ENCODE results near the gene NAV2.

The NAV2 gene

DNA sequence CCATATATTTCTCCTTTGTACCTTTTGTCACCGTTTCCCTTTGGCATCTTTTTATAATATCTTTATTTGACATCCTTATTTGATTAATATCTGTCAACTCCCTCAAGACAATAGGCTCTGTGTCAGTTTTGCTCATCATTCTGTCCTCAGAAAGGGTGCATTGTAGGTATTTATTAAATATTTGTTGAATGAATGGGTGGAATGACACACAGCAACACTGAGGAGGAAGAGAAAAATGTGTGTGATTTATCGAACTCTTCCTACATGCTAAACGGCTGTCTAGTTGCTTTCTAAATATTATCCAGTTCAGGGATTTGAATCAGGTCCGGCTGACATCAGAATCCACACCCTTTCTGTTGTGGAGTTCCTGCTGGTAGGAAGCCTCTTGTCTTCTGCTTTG is 98.2 kb downstream of the NAV2 start:
- Histone ChIP-seq H3K36me3 (ENCODE audit: insufficient read depth, low read length) (no peaks in the 10 kb centered on the region), H3K27ac (ENCODE audit: low read length) (no peak overlapping the region), H3K4me2 (ENCODE audit: insufficient read depth, low read length) (no peak overlapping the region), H3K9me3 (ENCODE audit: insufficient read depth, low read length, severe bottlenecking) (no peaks in the 10 kb centered on the region), H3K4me3 (ENCODE audit: low read depth in 1 of 2, low read length in 2 of 2) (no peak overlapping the region), H4K20me1 (ENCODE audit: insufficient read depth, low read length) (no peaks in the 10 kb centered on the region), H3K9ac (ENCODE audit: low read depth, low read length) (no peak overlapping the region), H3K27me3 (ENCODE audit: insufficient read depth, low read length, poor library complexity) (peaks cover 4% of the 10 kb centered on the region), H3K4me1 (ENCODE audit: insufficient read depth, low read length) (no peaks in the 10 kb centered on the region), H3K79me2 (ENCODE audit: insufficient read depth, low read length) (no peaks in the 10 kb centered on the region), H2AFZ (ENCODE audit: low read depth, low read length) (no peak overlapping the region)
- no peak for TF ChIP-seq EZH2 (IDR thresholded peaks at IDR 0.05; ENCODE audit: borderline replicate concordance, low read depth, low read length, severe bottlenecking)
- TF ChIP-seq CTCF (IDR thresholded peaks at IDR 0.05; ENCODE audit: borderline replicate concordance, extremely low read depth, low read length, poor library complexity, severe bottlenecking), result no peak
- ATAC-seq (ENCODE audit: insufficient read depth, low read depth) (no peak), DNase-seq (no peak)

- Histone ChIP-seq H3K4me1 (ENCODE audit: insufficient read depth, low read length) (no peaks in the 10 kb centered on the region), H3K4me3 (ENCODE audit: low read depth in 1 of 2, low read length in 2 of 2) (no peak overlapping the region), H3K36me3 (ENCODE audit: insufficient read depth, low read length) (no peaks in the 10 kb centered on the region), H4K20me1 (ENCODE audit: insufficient read depth, low read length) (no peaks in the 10 kb centered on the region), H3K27me3 (ENCODE audit: insufficient read depth, low read length, poor library complexity) (peaks cover 4% of the 10 kb centered on the region), H3K4me2 (ENCODE audit: insufficient read depth, low read length) (no peak overlapping the region), H3K27ac (ENCODE audit: low read length) (no peak overlapping the region), H3K79me2 (ENCODE audit: insufficient read depth, low read length) (no peaks in the 10 kb centered on the region), H3K9ac (ENCODE audit: low read depth, low read length) (no peak overlapping the region), H2AFZ (ENCODE audit: low read depth, low read length) (no peak overlapping the region), H3K9me3 (ENCODE audit: insufficient read depth, low read length, severe bottlenecking) (no peaks in the 10 kb centered on the region)
- DNase-seq, result no peak
- ATAC-seq (ENCODE audit: insufficient read depth, low read depth), result no peak
- TF ChIP-seq CTCF (IDR thresholded peaks at IDR 0.05; ENCODE audit: borderline replicate concordance, extremely low read depth, low read length, poor library complexity, severe bottlenecking), result no peak
- no peak for TF ChIP-seq EZH2 (IDR thresholded peaks at IDR 0.05; ENCODE audit: borderline replicate concordance, low read depth, low read length, severe bottlenecking)
These were observed 98.7 kb downstream of the NAV2 start for GRCh38 chr11:19811380-19811779.

GRCh38 chr11:19812096-19812495 is 99.5 kb downstream of the NAV2 start:
- H3K4me2 ChIP-seq (ENCODE audit: insufficient read depth, low read length), result no peak overlapping the region
- H3K27me3 ChIP-seq (ENCODE audit: insufficient read depth, low read length, poor library complexity), result peaks cover 4% of the 10 kb centered on the region
- no peaks in the 10 kb centered on the region for H3K4me1 ChIP-seq (ENCODE audit: insufficient read depth, low read length)
- H2AFZ ChIP-seq (ENCODE audit: low read depth, low read length), result no peak overlapping the region
- H3K9me3 ChIP-seq (ENCODE audit: insufficient read depth, low read length, severe bottlenecking), result no peaks in the 10 kb centered on the region
- no peak overlapping the region for H3K27ac ChIP-seq (ENCODE audit: low read length)
- no peaks in the 10 kb centered on the region for H4K20me1 ChIP-seq (ENCODE audit: insufficient read depth, low read length)
- DNase-seq, result no peak
- no peak for TF ChIP-seq EZH2 (IDR thresholded peaks at IDR 0.05; ENCODE audit: borderline replicate concordance, low read depth, low read length, severe bottlenecking)
- no peak for TF ChIP-seq CTCF (IDR thresholded peaks at IDR 0.05; ENCODE audit: borderline replicate concordance, extremely low read depth, low read length, poor library complexity, severe bottlenecking)
- H3K9ac ChIP-seq (ENCODE audit: low read depth, low read length), result no peak overlapping the region
- ATAC-seq (ENCODE audit: insufficient read depth, low read depth), result no peak
- H3K79me2 ChIP-seq (ENCODE audit: insufficient read depth, low read length), result no peaks in the 10 kb centered on the region
- H3K4me3 ChIP-seq (ENCODE audit: low read depth in 1 of 2, low read length in 2 of 2), result no peak overlapping the region
- H3K36me3 ChIP-seq (ENCODE audit: insufficient read depth, low read length), result no peaks in the 10 kb centered on the region

- H3K79me2 ChIP-seq (ENCODE audit: insufficient read depth, low read length), result no peaks in the 10 kb centered on the region
- no peaks in the 10 kb centered on the region for H3K4me1 ChIP-seq (ENCODE audit: insufficient read depth, low read length)
- H3K4me3 ChIP-seq (ENCODE audit: low read depth in 1 of 2, low read length in 2 of 2), result no peak overlapping the region
These were observed 100.1 kb downstream of the NAV2 start for GRCh38 chr11:19812710-19813109.

More at GRCh38 chr11:19812710-19813109, 100.1 kb downstream of the NAV2 start:
- Histone ChIP-seq H3K9ac (ENCODE audit: low read depth, low read length) (no peak overlapping the region), H3K27ac (ENCODE audit: low read length) (no peak overlapping the region), H3K4me2 (ENCODE audit: insufficient read depth, low read length) (no peak overlapping the region), H3K27me3 (ENCODE audit: insufficient read depth, low read length, poor library complexity) (peaks cover 4% of the 10 kb centered on the region), H2AFZ (ENCODE audit: low read depth, low read length) (no peak overlapping the region), H3K9me3 (ENCODE audit: insufficient read depth, low read length, severe bottlenecking) (no peaks in the 10 kb centered on the region), H3K36me3 (ENCODE audit: insufficient read depth, low read length) (no peaks in the 10 kb centered on the region), H4K20me1 (ENCODE audit: insufficient read depth, low read length) (no peaks in the 10 kb centered on the region)
- ATAC-seq (ENCODE audit: insufficient read depth, low read depth) (no peak), DNase-seq (no peak)
- TF ChIP-seq EZH2 (IDR thresholded peaks at IDR 0.05; ENCODE audit: borderline replicate concordance, low read depth, low read length, severe bottlenecking) (no peak), CTCF (IDR thresholded peaks at IDR 0.05; ENCODE audit: borderline replicate concordance, extremely low read depth, low read length, poor library complexity, severe bottlenecking) (no peak)

All from DND-41 (cell line).